Hepatocyte (in vitro differentiated cells): ENCODE measurements around the gene PSD.

Experiments used
- CTCF ChIP-seq: fragments of 200-600 bp; sonication (generic); IDR thresholded peaks from 2 replicates; pipeline ENCODE4 v1.5.1; 2016; ENCODE audit warnings: antibody characterized with exemption, mild to moderate bottlenecking; ENCODE audit not compliant: poor library complexity
- EZH2 ChIP-seq: fragments of 200-600 bp; sonication (generic); IDR thresholded peaks from 2 replicates; pipeline ENCODE4 v1.6.1; 2016; ENCODE audit warnings: antibody characterized with exemption, mild to moderate bottlenecking, borderline replicate concordance

- TF ChIP-seq EZH2 (no peak), CTCF (no peak)
Measured at GRCh38 chr10:102396317-102396650, 22.3 kb downstream of the PSD start.
